ENCODE results near the gene CREB5. TPM values are rescaled to one million over a fixed set of nuclear protein-coding genes. Genes with fewer than 3 reads are reported as not detected.

The CREB5 gene
- total RNA-seq, 1 donor from 2014 or later = 8.9 TPM

Other genes starting within 250 kb of the CREB5 start
- gene JAZF1, start 231.7 kb upstream of the CREB5 start, total RNA-seq = 20.6 TPM